ENCODE results near the gene AGBL4. TPM values are rescaled to one million over a fixed set of nuclear protein-coding genes. Genes with fewer than 3 reads are reported as not detected.

AGBL4 gene
- total RNA-seq, 4 donors from 2014 or later: not detected

DNA sequence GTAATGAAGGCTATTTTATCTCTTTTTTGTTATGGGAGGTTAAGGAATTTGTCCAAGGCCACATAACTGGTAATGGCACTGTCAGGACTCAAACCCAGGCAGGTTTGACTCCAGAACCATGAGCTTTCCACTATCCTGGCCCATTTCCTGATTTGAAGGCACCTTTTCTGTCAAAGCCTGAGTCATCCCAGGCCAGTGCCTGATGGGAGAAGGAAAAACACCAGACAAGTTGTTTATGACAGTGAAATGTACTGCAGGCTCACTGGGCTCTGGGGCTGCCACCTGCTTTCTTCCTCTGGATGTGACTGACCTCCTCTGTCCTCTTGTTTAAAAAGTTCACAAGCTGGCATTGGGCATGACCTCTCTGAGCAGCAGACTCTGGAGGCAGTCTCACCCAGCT, 1479.9 kb downstream of the AGBL4 start:
- TF ChIP-seq POLR2A (IDR thresholded peaks at IDR 0.05): no peak
- TF ChIP-seq, protein P1, sequence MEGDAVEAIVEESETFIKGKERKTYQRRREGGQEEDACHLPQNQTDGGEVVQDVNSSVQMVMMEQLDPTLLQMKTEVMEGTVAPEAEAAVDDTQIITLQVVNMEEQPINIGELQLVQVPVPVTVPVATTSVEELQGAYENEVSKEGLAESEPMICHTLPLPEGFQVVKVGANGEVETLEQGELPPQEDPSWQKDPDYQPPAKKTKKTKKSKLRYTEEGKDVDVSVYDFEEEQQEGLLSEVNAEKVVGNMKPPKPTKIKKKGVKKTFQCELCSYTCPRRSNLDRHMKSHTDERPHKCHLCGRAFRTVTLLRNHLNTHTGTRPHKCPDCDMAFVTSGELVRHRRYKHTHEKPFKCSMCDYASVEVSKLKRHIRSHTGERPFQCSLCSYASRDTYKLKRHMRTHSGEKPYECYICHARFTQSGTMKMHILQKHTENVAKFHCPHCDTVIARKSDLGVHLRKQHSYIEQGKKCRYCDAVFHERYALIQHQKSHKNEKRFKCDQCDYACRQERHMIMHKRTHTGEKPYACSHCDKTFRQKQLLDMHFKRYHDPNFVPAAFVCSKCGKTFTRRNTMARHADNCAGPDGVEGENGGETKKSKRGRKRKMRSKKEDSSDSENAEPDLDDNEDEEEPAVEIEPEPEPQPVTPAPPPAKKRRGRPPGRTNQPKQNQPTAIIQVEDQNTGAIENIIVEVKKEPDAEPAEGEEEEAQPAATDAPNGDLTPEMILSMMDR (IDR thresholded peaks at IDR 0.05 in 4 of 5, conservative IDR thresholded peaks at IDR 0.05 in 1 of 5): no peak
- Histone ChIP-seq H3K27me3 (no peaks in the 10 kb centered on the region), H3K4me1 (no peaks in the 10 kb centered on the region), H3K9me3 (no peaks in the 10 kb centered on the region), H3K27ac (no peak overlapping the region), H3K36me3 (no peaks in the 10 kb centered on the region), H3K4me3 (no peak overlapping the region)
- in situ Hi-C loops (cut with MboI; ENCODE audit: low sequenced_read_pairs in 4 of 4) (no loop called here), intact Hi-C loops (cut with DNase I; ENCODE audit: low total_unique reads) (no loop called here)
- DNase-seq: no peak
- no peak for ATAC-seq

DNA sequence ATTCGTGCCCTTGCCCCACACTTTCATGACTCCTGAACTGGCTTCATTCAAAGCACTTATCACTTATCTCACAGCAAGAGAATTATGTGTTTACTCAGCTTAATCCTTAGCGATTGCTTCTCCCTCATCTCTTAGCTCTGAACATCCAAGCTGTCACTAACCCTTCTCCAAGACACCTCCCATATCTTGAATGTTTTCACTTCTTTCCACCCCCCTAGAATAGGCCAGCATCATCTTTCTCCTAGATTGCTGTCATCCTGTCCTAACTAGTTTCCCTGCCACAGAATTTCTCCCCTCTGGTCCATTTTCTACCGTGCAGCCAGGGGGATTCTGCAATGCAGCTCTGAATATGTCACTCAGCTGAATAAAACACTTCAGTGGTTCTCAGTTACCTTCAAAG, 1483.2 kb downstream of the AGBL4 start:
- no peak for ATAC-seq
- H3K9me3 ChIP-seq: no peaks in the 10 kb centered on the region
- no peaks in the 10 kb centered on the region for H3K4me1 ChIP-seq
- H3K27me3 ChIP-seq: no peaks in the 10 kb centered on the region
- intact Hi-C loops (cut with DNase I; ENCODE audit: low total_unique reads): no loop called here
- no peaks in the 10 kb centered on the region for H3K36me3 ChIP-seq
- no peak overlapping the region for H3K27ac ChIP-seq
- H3K4me3 ChIP-seq: no peak overlapping the region
- no peak for DNase-seq
- no peak for TF ChIP-seq POLR2A (IDR thresholded peaks at IDR 0.05)
- TF ChIP-seq, protein P1 (IDR thresholded peaks at IDR 0.05 in 4 of 5, conservative IDR thresholded peaks at IDR 0.05 in 1 of 5): no peak
- in situ Hi-C loops (cut with MboI; ENCODE audit: low sequenced_read_pairs in 4 of 4): no loop called here

DNA sequence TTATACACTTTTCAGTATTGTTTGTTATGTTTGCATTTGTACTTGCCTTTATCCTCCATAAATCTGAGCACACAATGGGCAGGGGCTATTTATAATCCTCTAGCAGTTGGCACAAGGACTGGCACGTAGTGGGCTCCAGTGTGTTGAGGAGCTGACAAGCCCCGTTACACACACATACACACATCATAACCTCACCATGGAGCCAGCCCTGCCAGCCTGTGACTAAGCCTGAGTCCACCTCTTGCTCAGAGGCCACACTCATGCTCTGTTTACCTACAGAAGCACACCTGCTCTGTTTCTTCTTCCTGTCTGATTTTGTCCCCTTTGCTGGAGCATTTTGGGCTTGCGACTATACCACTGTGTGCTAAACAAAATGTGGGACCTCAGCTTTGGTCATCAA, 1487.3 kb downstream of the AGBL4 start:
- Histone ChIP-seq H3K27me3 (no peaks in the 10 kb centered on the region), H3K4me1 (no peaks in the 10 kb centered on the region), H3K4me3 (no peak overlapping the region), H3K9me3 (no peaks in the 10 kb centered on the region), H3K27ac (no peak overlapping the region), H3K36me3 (no peaks in the 10 kb centered on the region)
- in situ Hi-C loops (cut with MboI; ENCODE audit: low sequenced_read_pairs in 4 of 4): no loop called here
- intact Hi-C loops (cut with DNase I; ENCODE audit: low total_unique reads): no loop called here
- no peak for ATAC-seq
- DNase-seq: no peak
- TF ChIP-seq, protein P1 (IDR thresholded peaks at IDR 0.05 in 4 of 5, conservative IDR thresholded peaks at IDR 0.05 in 1 of 5): no peak
- TF ChIP-seq POLR2A (IDR thresholded peaks at IDR 0.05): no peak

DNA sequence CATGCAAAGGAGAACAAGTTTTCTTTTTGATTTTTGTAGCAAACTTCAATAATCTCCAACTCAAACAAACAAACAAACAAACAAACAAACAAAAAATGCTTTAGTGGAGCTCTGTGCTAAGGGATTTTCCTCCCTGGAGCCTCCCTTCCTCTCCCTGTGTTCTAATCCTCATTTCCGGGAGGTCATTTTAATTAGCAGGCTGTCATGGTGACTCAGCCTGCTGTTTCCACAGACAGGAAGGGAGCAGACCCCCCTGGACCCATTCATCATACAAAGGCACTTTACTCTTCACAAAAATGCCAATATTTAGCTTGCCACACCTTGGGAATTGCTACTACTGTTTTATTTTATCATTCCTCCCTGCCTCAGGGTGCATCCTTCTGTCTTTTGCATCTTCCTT, 1490.8 kb downstream of the AGBL4 start:
- no peak for ATAC-seq
- DNase-seq: no peak
- intact Hi-C loops (cut with DNase I; ENCODE audit: low total_unique reads) (no loop called here), in situ Hi-C loops (cut with MboI; ENCODE audit: low sequenced_read_pairs in 4 of 4) (no loop called here)
- no peak overlapping the region for H3K27ac ChIP-seq
- H3K27me3 ChIP-seq: peaks cover 0 to 4% (median 4%) of the 10 kb centered on the region in 3 donors
- no peaks in the 10 kb centered on the region for H3K4me1 ChIP-seq
- TF ChIP-seq POLR2A (IDR thresholded peaks at IDR 0.05): no peak
- TF ChIP-seq, protein P1 (IDR thresholded peaks at IDR 0.05 in 4 of 5, conservative IDR thresholded peaks at IDR 0.05 in 1 of 5): no peak
- no peaks in the 10 kb centered on the region for H3K9me3 ChIP-seq
- no peaks in the 10 kb centered on the region for H3K36me3 ChIP-seq
- no peak overlapping the region for H3K4me3 ChIP-seq

DNA sequence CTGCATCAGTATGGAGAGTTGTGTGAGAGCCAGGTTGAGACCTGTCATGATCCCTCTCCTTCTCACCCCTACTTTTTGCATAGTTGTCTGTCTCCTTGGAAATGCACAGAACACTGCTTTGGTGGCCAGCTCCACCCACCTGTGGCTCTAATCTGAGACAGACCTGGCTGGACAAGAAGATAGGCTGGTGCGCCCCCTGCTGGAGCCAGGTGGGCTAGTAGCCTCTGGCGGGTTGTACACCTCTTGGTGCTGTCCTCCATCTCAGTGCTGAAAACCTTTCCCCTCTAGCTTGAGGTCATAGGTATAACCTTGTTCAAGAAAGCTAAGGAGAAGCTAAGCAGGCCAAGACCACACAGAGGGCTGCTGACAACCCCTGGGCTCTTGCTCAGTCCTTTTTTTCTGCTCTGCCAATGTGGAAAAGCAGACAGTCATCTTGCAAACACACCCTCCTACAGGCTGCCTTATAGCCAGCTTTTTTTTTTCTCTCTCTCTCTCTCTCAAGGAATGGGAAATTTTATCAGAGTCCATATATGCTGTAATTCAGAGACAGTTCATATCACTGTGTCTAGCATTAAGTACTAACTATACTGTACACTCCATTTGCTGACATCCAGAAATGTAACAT, 1492.9 kb downstream of the AGBL4 start:
- Histone ChIP-seq H3K9me3 (no peaks in the 10 kb centered on the region), H3K36me3 (no peaks in the 10 kb centered on the region), H3K4me1 (peaks cover 0 to 4% of the 10 kb centered on the region in 2 donors), H3K4me3 (no peak overlapping the region), H3K27ac (no peak overlapping the region), H3K27me3 (peaks cover 0 to 7% (median 4%) of the 10 kb centered on the region in 3 donors)
- in situ Hi-C loops (cut with MboI; ENCODE audit: low sequenced_read_pairs in 4 of 4) (no loop called here), intact Hi-C loops (cut with DNase I; ENCODE audit: low total_unique reads) (no loop called here)
- ATAC-seq (no peak), DNase-seq (no peak)
- TF ChIP-seq, protein P1 (IDR thresholded peaks at IDR 0.05 in 4 of 5, conservative IDR thresholded peaks at IDR 0.05 in 1 of 5): no peak
- no peak for TF ChIP-seq POLR2A (IDR thresholded peaks at IDR 0.05)
